ENCODE data around the gene HSPG2.
"Not testable (repeated sequence)": the region's sequence is repeated elsewhere in the genome, so short reads cannot be mapped to it uniquely, and the experiment has no call there.

Gene HSPG2

GRCh38 chr1:21813542-21813941, 123.6 kb downstream of the HSPG2 start:
- no peak for DNase-seq (ENCODE audit: extremely low read depth in 1 of 2, low read depth in 1 of 2)

- no peak for DNase-seq (ENCODE audit: extremely low read depth in 1 of 2, low read depth in 1 of 2)
Observed at GRCh38 chr1:21811875-21812305, 125.2 kb downstream of the HSPG2 start, which contains the start of gene LDLRAD2. LDLRAD2 (plus strand) TSS chr1:21812265; CDS start chr1:21812452, 187 bp downstream.

DNA sequence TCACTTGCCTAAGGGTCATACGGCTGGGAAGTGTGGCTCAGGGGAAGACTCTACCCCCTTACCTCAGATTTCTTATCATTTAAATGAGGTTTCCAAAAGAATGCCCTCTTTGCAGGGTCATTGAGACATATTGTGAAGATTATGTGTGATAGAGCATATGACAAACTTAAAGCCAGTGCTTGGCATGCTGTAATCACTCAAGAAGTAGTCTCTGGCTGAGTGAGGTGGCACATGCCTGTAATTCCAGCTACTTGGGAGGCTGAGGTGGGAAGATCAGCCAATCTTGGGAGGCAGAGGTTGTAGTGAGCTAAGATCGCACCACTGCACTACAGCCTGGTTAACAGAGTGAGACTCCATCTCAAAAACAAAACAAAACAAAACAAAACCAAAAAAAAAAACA, 132.6 kb downstream of the HSPG2 start:
- DNase-seq (ENCODE audit: extremely low read depth in 1 of 2, low read depth in 1 of 2) = no peak

DNA sequence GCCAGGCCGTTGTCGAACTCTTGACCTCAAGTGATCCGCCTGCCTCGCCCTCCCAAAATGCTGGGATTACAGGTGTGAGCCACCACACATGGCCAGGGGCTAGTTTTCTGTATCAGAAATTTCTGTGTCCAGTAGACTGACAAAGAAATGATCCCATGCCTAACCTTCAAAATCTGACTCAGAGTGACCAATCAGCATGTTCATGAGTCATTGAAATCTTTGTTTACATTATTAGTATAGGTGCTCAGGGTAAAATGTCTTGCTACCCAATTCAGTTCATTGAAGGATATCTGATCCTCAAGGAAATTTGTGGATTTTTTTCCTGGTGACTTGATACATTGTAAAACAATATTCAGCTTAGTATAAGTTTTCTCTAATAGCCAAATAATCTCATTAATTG, 136.0 kb downstream of the HSPG2 start:
- DNase-seq (ENCODE audit: extremely low read depth in 1 of 2, low read depth in 1 of 2) = no peak

GRCh38 chr1:21799730-21800129, 137.4 kb downstream of the HSPG2 start:
- DNase-seq (ENCODE audit: extremely low read depth in 1 of 2, low read depth in 1 of 2) = no peak

GRCh38 chr1:21795075-21795474, 142.0 kb downstream of the HSPG2 start:
- DNase-seq (ENCODE audit: extremely low read depth in 1 of 2, low read depth in 1 of 2) = no peak

DNA sequence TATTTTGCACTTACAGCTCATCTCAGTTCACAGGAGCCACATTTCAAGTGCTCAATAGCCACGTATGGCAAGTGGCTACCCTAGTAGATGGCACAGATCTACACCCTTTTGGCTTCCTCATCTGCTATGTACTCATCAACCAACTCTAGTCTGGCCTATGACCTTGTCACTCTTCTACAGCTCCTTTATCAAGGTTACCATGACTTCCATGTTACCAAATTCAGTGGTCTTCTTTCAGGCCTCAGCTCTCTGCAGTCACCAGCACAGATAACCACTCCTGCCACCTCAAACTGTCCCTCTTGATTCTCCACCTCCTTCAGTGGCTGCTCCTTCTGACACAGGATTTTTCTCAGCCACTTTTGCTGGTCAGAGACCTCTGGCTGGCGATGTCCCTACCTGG, 142.5 kb downstream of the HSPG2 start:
- DNase-seq (ENCODE audit: extremely low read depth in 1 of 2, low read depth in 1 of 2) = no peak

GRCh38 chr1:21793104-21793503, 144.0 kb downstream of the HSPG2 start:
- DNase-seq (ENCODE audit: extremely low read depth in 1 of 2, low read depth in 1 of 2) = no peak

DNA sequence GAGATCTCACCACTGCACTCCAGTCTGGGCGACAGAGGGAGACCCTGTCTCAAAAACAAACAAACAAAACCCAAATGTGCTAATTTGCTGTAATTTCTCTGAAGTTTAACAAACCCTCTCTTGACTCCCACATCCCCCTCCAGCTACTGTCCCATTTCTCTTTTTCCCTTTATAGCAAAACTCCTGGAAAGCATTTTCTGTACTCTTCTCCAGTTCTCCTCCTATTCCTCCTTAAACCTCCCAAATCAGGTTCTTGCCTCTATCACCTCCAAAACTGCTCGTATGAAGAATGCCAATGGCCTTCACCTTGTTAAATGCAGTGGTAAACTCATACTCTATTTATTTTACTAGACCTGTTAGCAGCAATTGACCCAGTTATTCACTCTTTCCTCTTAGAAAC, 150.5 kb downstream of the HSPG2 start:
- DNase-seq (ENCODE audit: extremely low read depth in 1 of 2, low read depth in 1 of 2) = no peak

DNA sequence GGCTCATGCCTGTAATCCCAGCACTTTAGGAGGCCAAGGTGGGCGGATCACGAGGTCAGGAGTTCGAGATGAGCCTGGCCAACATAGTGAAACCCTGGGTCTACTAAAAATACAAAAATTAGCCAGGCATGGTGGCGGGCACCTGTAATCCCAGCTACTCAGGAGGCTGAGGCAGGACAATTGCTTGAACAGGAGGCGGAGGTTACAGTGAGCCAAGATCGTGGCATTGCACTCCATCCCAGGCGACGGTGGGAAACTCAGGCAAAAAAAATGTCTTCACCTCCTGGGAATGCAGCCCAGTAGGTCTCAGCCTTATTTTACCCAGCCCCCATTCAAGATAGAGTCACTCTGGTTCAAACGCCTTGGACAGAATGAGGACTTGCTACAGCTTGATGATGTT, 151.3 kb downstream of the HSPG2 start:
- DNase-seq (ENCODE audit: extremely low read depth in 1 of 2, low read depth in 1 of 2) = not testable (repeated sequence)

DNA sequence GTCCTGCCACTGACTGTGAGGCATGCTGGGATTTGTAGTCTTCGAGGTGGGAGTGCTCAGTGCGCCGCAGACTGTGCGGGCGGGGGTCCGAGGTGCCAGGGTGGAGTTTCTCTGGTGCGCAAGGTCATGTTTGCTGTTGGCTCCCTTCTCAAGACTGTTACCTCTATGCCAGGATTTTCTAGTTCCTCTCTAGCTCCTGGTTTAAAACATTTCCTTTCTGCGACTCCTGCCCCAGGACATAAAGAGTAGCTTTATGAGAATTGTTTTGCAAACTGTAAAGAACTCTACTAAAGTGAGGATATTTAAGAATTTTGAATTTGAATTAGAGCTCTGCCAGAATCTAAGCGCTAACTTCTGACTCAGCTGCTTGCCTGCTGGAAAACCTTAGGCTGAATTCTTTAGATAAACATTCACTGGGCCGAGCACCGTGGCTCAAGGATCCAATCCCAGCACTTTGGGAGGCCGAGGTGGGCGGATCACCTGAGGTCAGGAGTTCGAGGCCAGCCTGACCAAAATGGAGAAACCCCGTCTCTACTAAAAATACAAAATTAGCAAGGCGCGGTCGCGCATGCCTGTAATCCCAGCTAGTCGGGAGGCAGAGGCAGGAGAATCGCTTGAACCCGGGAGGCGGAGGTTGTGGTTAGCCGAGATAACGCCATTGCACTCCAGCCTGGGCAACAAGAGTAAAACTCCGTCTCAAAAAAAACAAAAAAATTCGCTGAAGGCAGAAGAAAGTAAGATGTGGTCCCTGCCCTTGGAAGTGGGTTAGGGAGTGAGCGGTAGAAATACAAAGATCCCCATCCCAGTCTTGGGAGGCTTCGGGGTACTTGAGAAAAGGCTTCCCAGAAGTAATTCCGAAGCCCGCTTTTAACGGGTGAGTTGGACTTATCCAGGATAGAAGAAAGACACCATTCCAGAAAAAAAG, 153.2 kb downstream of the HSPG2 start:
- DNase-seq (ENCODE audit: extremely low read depth in 1 of 2, low read depth in 1 of 2) = no peak

DNA sequence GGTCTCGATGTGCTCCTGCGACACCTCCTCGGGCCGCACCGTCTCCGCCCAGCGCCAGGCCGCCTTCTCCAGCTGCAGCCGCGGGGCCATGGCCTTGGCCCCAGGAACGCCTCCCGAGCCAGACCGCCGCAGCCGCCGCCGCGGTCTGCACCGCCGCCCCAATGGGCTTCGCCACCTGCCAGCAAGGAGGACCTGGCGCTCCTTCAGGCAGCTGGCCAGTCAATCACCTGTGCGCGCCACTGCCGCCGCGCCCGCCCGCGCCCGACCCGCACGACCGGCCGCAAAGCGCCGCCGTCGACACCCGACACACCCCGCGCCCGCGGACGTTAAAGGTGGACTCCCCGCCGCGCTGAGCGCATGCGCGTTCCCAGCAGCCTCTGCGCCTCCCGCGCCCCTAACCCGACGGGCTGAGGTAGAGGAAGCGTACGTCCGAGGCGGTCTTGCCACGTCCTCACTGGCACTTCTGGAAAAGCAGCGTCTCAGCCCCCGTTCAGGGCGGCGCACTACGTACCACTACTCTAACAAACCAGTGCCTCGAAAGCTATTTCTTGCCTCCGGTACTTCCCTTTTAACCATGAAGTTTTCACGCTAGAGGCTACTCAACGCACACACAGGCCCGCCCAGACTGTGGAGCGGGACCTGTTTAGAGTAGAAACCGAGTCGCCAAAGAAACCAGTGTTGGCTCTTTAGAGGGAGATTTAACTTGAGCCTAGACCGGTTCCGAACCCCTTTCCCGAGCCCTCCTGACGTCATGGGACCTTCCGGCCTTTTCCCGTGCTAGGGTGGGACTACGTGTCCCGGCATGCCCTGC, 154.0 kb downstream of the HSPG2 start, which contains the start of gene USP48:
TSS of gene USP48 (minus strand) at position 282 of the 811 bp plus-strand sequence. CDS start at position 90, 192 bp downstream.
- peak; percentile 90 to 94 for DNase-seq (ENCODE audit: extremely low read depth in 1 of 2, low read depth in 1 of 2)

- DNase-seq (ENCODE audit: extremely low read depth in 1 of 2, low read depth in 1 of 2) = peak in 1 of 2 donors; percentile 13
Observed at GRCh38 chr1:21782349-21782867, 154.7 kb downstream of the HSPG2 start.

GRCh38 chr1:21781815-21782348, 155.2 kb downstream of the HSPG2 start:
- no peak for DNase-seq (ENCODE audit: extremely low read depth in 1 of 2, low read depth in 1 of 2)

DNA sequence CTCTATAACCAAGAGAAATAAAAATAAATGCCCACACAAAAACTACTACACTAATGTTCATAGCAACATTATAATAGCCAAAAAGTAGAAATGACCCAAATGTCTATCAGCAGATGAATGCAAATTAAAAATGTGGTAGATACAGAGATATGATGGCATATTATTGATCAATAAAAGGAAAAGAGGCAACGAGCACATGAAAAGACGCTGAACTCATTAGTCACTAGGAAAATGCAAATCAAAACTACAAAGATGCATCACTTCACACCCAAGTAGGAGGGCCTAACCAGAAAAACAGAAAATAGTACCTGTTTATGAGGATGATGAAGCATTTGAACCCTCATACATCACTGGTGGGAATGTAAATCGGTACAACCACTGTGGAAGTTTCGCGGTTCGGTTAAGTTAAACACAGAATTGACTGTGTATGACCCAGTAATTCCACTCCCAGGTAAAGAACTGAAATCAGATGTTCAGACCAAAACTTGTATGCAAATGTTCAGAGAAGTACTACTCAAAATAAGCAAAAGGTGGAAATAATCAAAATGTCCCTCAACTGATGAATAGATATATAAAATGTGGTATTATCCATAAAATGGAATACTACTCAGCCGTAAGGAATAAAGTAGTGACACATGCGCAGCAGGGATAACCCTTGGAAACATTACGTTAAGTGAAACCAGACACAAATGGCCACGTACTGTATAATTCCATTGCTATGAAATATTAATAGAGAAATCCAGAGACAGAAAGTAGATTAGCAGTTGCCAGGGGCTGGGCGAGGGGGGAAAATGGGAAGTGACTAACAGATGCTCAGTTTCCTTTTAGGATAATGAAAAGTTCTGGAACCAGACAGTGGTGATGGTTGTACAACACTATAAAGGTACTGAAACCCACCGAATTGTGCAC, 157.2 kb downstream of the HSPG2 start:
- DNase-seq (ENCODE audit: extremely low read depth in 1 of 2, low read depth in 1 of 2) = no peak

- no peak for DNase-seq (ENCODE audit: extremely low read depth in 1 of 2, low read depth in 1 of 2)
Observed at GRCh38 chr1:21778405-21778727, 158.7 kb downstream of the HSPG2 start.

GRCh38 chr1:21776925-21777324, 160.2 kb downstream of the HSPG2 start:
- not testable (repeated sequence) for DNase-seq (ENCODE audit: extremely low read depth in 1 of 2, low read depth in 1 of 2)

DNA sequence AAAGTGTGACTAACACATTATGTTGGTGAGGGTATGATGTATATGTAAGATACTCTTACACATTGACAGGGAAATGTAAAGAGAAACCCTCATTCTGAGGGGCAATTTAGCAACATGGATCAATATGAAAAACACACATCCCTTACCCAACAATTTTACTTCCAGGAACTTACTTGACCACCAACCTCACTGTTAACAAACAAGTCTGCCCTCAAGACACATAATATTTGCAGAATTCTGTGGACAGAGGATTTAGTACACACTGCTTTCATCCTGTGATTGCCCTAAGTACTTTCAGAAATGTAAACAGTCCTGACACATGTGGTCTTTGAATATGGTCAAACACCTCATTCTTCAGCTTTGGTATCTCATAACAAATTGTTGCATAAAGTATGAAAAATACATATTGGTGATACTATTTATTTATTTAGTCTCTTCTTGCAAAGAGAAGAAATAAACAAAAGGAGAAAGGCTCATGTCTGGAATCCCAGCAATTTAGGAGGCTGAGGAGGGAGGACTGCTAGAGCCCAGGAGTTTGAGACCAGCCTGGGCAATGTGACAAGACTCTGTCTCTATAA, 161.0 kb downstream of the HSPG2 start:
- DNase-seq (ENCODE audit: extremely low read depth in 1 of 2, low read depth in 1 of 2) = no peak

GRCh38 chr1:21775550-21775914, 161.6 kb downstream of the HSPG2 start:
- DNase-seq (ENCODE audit: extremely low read depth in 1 of 2, low read depth in 1 of 2) = no peak

Measured in activated CD8-positive, alpha-beta memory T cell treated with anti-CD3 and anti-CD28 coated beads for 1 hour (primary cell).